H9 (cell line): ENCODE data around the gene MOV10L1. TPM values are rescaled to one million over a fixed set of nuclear protein-coding genes. Genes with fewer than 3 reads are reported as not detected.

Source experiments
- DNase-seq: peaks from one replicate; pipeline ENCODE4 v3.0.0-alpha.2; 2017
- H2AFZ ChIP-seq: one replicate; pipeline ENCODE4 v1.6.1; 2013; ENCODE audit warnings: mild to moderate bottlenecking, low read length, control low read depth, moderate library complexity
- H2AK5ac ChIP-seq: 2 replicates; pipeline ENCODE4 v1.6.1; 2013; ENCODE audit warnings: low read length, control low read depth, mixed read lengths; ENCODE audit not compliant: insufficient read length
- H2BK120ac ChIP-seq: one replicate; pipeline ENCODE4 v1.6.1; 2013; ENCODE audit warnings: low read depth, mild to moderate bottlenecking, low read length, control low read depth, inconsistent platforms; ENCODE audit not compliant: poor library complexity, severe bottlenecking
- H2BK12ac ChIP-seq: 2 replicates; pipeline ENCODE4 v1.6.1; 2013; ENCODE audit warnings: low read length, control low read depth, mixed read lengths, low read depth; ENCODE audit not compliant: insufficient read length
- H2BK15ac ChIP-seq: 2 replicates; pipeline ENCODE4 v1.6.1; 2013; ENCODE audit warnings: low read depth, low read length, control low read depth
- H2BK20ac ChIP-seq: one replicate; pipeline ENCODE4 v1.6.1; 2013; ENCODE audit warnings: low read depth, mild to moderate bottlenecking, low read length, control low read depth, inconsistent platforms; ENCODE audit not compliant: poor library complexity, severe bottlenecking
- H2BK5ac ChIP-seq: 2 replicates; pipeline ENCODE4 v1.6.1; 2013; ENCODE audit warnings: low read length, control low read depth, mixed read lengths; ENCODE audit not compliant: insufficient read length
- H3K14ac ChIP-seq: 2 replicates; pipeline ENCODE4 v1.6.1; 2013; ENCODE audit warnings: low read length, control low read depth; ENCODE audit not compliant: insufficient read depth
- H3K18ac ChIP-seq: 2 replicates; pipeline ENCODE4 v1.6.1; 2013; ENCODE audit warnings: low read depth, mild to moderate bottlenecking, mixed read lengths, low read length, control low read depth; ENCODE audit not compliant: insufficient read length
- H3K23ac ChIP-seq: 2 replicates; pipeline ENCODE4 v1.6.1; 2013; ENCODE audit warnings: low read length, control low read depth, mixed read lengths, low read depth; ENCODE audit not compliant: insufficient read length
- H3K23me2 ChIP-seq: 2 replicates; pipeline ENCODE4 v1.6.1; 2013; ENCODE audit warnings: low read depth, mild to moderate bottlenecking, mixed read lengths, low read length, control low read depth; ENCODE audit not compliant: insufficient read length, poor library complexity, severe bottlenecking
- H3K27ac ChIP-seq: 2 replicates; pipeline ENCODE4 v1.5.1; 2013; ENCODE audit warnings: low read length, control low read depth, mixed read lengths, low read depth; ENCODE audit not compliant: insufficient read length
- H3K27me3 ChIP-seq: 2 replicates; pipeline ENCODE4 v1.6.1; 2013; ENCODE audit warnings: low read length, control low read depth, inconsistent platforms; ENCODE audit not compliant: insufficient read depth
- H3K4ac ChIP-seq: 2 replicates; pipeline ENCODE4 v1.6.1; 2013; ENCODE audit warnings: low read depth, mild to moderate bottlenecking, control low read depth, inconsistent platforms, low read length, moderate library complexity
- H3K4me1 ChIP-seq: 2 replicates; pipeline ENCODE4 v1.6.1; 2013; ENCODE audit warnings: low read length, control low read depth, inconsistent platforms; ENCODE audit not compliant: insufficient read depth
- H3K4me2 ChIP-seq: 2 replicates; pipeline ENCODE4 v1.6.1; 2013; ENCODE audit warnings: low read length, control low read depth, mixed read lengths; ENCODE audit not compliant: insufficient read length, insufficient read depth
- H3K56ac ChIP-seq: 2 replicates; pipeline ENCODE4 v1.6.1; 2013; ENCODE audit warnings: low read depth, mild to moderate bottlenecking, mixed read lengths, low read length, control low read depth; ENCODE audit not compliant: insufficient read length
- H3K79me1 ChIP-seq: 2 replicates; pipeline ENCODE4 v1.6.1; 2013; ENCODE audit warnings: low read depth, mild to moderate bottlenecking, moderate library complexity, low read length, control low read depth, inconsistent platforms; ENCODE audit not compliant: insufficient read depth, poor library complexity, severe bottlenecking
- H3K79me2 ChIP-seq: 2 replicates; pipeline ENCODE4 v1.6.1; 2013; ENCODE audit warnings: low read length, control low read depth, inconsistent platforms; ENCODE audit not compliant: insufficient read depth
- H3K9ac ChIP-seq: 2 replicates; pipeline ENCODE4 v1.6.1; 2013; ENCODE audit warnings: low read length, control low read depth, mixed read lengths; ENCODE audit not compliant: insufficient read length; ENCODE audit errors: extremely low read depth
- H3K9me3 ChIP-seq: one replicate; pipeline ENCODE4 v1.6.1; 2013; ENCODE audit warnings: low read depth, low read length, inconsistent platforms; ENCODE audit not compliant: control insufficient read depth
- H3T11ph ChIP-seq: one replicate; pipeline ENCODE4 v1.6.1; 2013; ENCODE audit warnings: mild to moderate bottlenecking, low read length, control low read depth, inconsistent platforms
- H4K20me1 ChIP-seq: one replicate; pipeline ENCODE4 v1.6.1; 2013; ENCODE audit not compliant: control insufficient read depth, insufficient read length, insufficient read depth
- H4K5ac ChIP-seq: 2 replicates; pipeline ENCODE4 v1.6.1; 2013; ENCODE audit warnings: low read depth, mild to moderate bottlenecking, mixed read lengths, low read length, control low read depth; ENCODE audit not compliant: insufficient read length
- H4K8ac ChIP-seq: replicated peaks from 2 replicates; pipeline ENCODE4 v1.6.1; 2013; ENCODE audit warnings: low read length, control low read depth, mixed read lengths, low read depth; ENCODE audit not compliant: insufficient read length
- H4K91ac ChIP-seq: 2 replicates; pipeline ENCODE4 v1.6.1; 2013; ENCODE audit warnings: low read depth, mild to moderate bottlenecking, moderate library complexity, mixed read lengths, low read length, control low read depth; ENCODE audit not compliant: insufficient read length
- H3K27ac Mint-ChIP-seq, 3 experiments: 2 replicates in 2 of 3; 3 replicates in 1 of 3; pipeline ENCODE4 v1.8.0; 2020 to 2021; ENCODE audit warnings: mixed read lengths in 3 of 3, mild to moderate bottlenecking in 1 of 3, moderate library complexity in 1 of 3
- H3K27me3 Mint-ChIP-seq: 2 replicates; pipeline ENCODE4 v1.8.0; 2021; ENCODE audit warnings: low read depth, mild to moderate bottlenecking, moderate library complexity, mixed read lengths
- H3K36me3 Mint-ChIP-seq, 3 experiments: 2 replicates in 2 of 3; 3 replicates in 1 of 3; pipeline ENCODE4 v1.8.0; 2020 to 2021; ENCODE audit warnings: low read depth in 3 of 3, mixed read lengths in 3 of 3; ENCODE audit not compliant: insufficient read depth in 1 of 3
- H3K4me1 Mint-ChIP-seq, 2 experiments: 2 replicates each; pipeline ENCODE4 v1.8.0; 2020; ENCODE audit warnings: mixed read lengths in 2 of 2
- H3K4me3 Mint-ChIP-seq, 2 experiments: 2 replicates in 1 of 2; 3 replicates in 1 of 2; pipeline ENCODE4 v1.8.0; 2020 to 2021; ENCODE audit warnings: mild to moderate bottlenecking in 2 of 2, mixed read lengths in 2 of 2, moderate library complexity in 1 of 2
- H3K9me3 Mint-ChIP-seq, 2 experiments: 2 replicates in 1 of 2; 3 replicates in 1 of 2; pipeline ENCODE4 v1.8.0; 2020; ENCODE audit warnings: mild to moderate bottlenecking in 2 of 2, mixed read lengths in 2 of 2, moderate library complexity in 1 of 2
- WGBS: extraction: QIAGEN DNeasy Blood & Tissue Kit; methylation state at CpG from one replicate; pipeline ENCODE4 v1.1.7; 2013; ENCODE audit warnings: missing lambda C conversion rate, low lambda C conversion rate, mixed read lengths; ENCODE audit not compliant: insufficient read length; ENCODE audit errors: extremely low coverage; 5-methylcytosine and 5-hydroxymethylcytosine counted together
- total RNA-seq: library from RNA; stranded (reverse); gene quantifications from 2 replicates; pipeline ENCODE4 v1.2.1, GENCODE V29; 2021
- TF ChIP-seq, protein P1 (sequence below): fragments of 200-600 bp; sonication (generic); conservative IDR thresholded peaks from 3 replicates; pipeline ENCODE4 v1.8.0; 2021; ENCODE audit warnings: antibody characterized with exemption, mild to moderate bottlenecking

Gene MOV10L1
- total RNA-seq, 1 experiment from 2014 or later: not detected

DNA sequence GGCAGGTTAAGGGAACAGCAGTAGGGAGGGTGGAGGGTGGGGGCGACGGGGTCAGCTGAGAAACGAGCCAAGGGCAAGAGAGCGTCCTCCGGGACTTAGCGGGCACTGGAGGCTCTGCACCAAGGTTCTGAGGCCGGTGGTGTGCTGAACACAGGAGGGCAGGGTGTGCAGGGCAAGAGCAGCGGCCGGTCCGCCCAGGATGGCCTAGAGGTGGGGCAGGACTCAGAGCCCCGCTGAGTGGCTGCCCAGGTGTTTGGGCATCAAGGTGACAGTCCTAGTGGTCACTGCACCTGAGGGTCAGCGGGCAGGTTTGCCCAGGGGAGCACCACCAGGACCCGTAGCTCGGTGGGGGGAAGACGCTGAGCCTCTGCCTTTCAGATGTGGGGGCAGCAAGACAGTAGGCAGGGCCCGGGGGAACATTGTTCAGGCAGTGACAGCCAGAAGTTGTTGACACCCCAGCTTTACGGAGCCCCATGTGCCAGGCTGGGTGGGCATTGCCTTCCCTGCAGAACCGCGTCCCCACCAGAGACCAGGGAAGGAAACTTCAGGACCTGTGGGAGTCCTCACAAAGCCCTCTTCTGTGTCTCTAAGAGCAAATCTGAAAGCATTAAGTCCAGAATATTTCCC lies 27.2 kb upstream of the MOV10L1 start:
- Histone ChIP-seq H3K79me2 (no peaks in the 10 kb centered on the region), H4K8ac (no peak overlapping the region), H3T11ph (no peak overlapping the region), H3K9me3 (no peaks in the 10 kb centered on the region), H3K4me2 (no peak overlapping the region), H4K5ac (no peak overlapping the region), H2BK5ac (no peak overlapping the region), H3K23ac (no peak overlapping the region), H2BK20ac (no peak overlapping the region), H3K27me3 (no peaks in the 10 kb centered on the region; the same call in 1 of the 2 replicates), H3K23me2 (peaks cover 10% of the 10 kb centered on the region), H2BK120ac (no peak overlapping the region), H3K18ac (no peak overlapping the region), H3K79me1 (no peaks in the 10 kb centered on the region), H3K4ac (no peak overlapping the region), H3K9ac (no peak overlapping the region), H3K56ac (no peak overlapping the region), H4K20me1 (no peaks in the 10 kb centered on the region), H4K91ac (no peak overlapping the region), H2AK5ac (no peak overlapping the region), H2AFZ (no peak overlapping the region), H3K4me1 (no peaks in the 10 kb centered on the region; the same call in 1 of the 2 replicates), H2BK15ac (no peak overlapping the region), H3K14ac (no peak overlapping the region), H2BK12ac (no peak overlapping the region), H3K27ac (no peak overlapping the region)
- DNase-seq: no peak
- TF ChIP-seq, protein P1, sequence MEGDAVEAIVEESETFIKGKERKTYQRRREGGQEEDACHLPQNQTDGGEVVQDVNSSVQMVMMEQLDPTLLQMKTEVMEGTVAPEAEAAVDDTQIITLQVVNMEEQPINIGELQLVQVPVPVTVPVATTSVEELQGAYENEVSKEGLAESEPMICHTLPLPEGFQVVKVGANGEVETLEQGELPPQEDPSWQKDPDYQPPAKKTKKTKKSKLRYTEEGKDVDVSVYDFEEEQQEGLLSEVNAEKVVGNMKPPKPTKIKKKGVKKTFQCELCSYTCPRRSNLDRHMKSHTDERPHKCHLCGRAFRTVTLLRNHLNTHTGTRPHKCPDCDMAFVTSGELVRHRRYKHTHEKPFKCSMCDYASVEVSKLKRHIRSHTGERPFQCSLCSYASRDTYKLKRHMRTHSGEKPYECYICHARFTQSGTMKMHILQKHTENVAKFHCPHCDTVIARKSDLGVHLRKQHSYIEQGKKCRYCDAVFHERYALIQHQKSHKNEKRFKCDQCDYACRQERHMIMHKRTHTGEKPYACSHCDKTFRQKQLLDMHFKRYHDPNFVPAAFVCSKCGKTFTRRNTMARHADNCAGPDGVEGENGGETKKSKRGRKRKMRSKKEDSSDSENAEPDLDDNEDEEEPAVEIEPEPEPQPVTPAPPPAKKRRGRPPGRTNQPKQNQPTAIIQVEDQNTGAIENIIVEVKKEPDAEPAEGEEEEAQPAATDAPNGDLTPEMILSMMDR: no peak
- H3K4me3 Mint-ChIP-seq: no peak overlapping the region
- peaks cover 22% of the 10 kb centered on the region for H3K27me3 Mint-ChIP-seq
- H3K27ac Mint-ChIP-seq: no peak overlapping the region; a peak in 1 of 7 replicates
- H3K4me1 Mint-ChIP-seq: peaks cover 9 to 12% of the 10 kb centered on the region in 2 experiments
- no peaks in the 10 kb centered on the region for H3K36me3 Mint-ChIP-seq
- H3K9me3 Mint-ChIP-seq: peaks cover 0 to 3% of the 10 kb centered on the region in 2 experiments; a peak in 1 of 5 replicates
- WGBS: no CpG with 5 or more reads among the region's 19 CpGs
